HS-27A (cell line): Measurements from ENCODE around the gene C10orf90.

Source experiments
- DNase-seq: peaks from one replicate; pipeline ENCODE4 v3.0.0-alpha.2; 2012; ENCODE audit warnings: low read depth, missing footprints

The C10orf90 gene

GRCh38 chr10:126538439-126539135 lies 131.9 kb downstream of the C10orf90 start:
- DNase-seq: no peak

DNA sequence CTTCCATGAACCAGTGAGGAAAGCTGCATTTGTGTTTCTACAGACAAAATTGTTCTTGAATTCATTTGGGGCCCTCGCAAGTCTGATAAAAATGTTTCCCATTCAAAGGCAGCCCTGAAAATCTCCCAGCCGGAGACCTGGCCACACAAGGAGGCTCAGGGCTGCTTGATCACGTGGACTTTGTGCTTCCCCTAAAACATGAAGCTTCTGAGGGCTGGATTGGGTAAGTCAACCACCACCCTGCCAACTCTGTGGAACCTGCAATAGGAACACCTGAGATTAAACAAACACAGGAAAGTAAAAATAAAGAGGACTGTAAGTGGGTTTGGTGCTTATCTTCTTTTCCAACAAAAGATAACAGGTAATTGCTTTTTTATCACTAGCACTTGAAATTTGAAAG lies 133.8 kb downstream of the C10orf90 start:
- DNase-seq: no peak

DNA sequence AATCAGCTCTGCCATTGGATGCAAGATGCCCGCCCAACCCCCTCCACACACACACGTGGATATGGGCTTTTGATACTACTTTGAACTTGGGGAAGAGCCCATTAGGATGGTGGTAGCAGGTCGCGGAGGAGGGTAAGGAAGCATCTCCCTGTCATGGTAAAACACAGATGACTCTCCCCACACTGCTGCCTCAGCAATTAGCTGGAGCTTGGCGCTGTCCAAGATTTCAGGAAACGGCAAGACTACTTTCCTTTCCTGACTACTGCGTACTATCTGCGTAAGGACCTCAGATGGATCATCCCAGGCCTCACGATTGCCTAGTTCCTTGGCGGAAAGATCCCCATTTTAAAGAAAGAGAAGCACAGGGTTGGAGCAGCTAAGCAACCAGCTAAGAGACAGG lies 134.3 kb downstream of the C10orf90 start:
- no peak for DNase-seq

GRCh38 chr10:126533644-126534043 lies 136.8 kb downstream of the C10orf90 start:
- no peak for DNase-seq

- DNase-seq: no peak
Measured at GRCh38 chr10:126528315-126528835, 142.1 kb downstream of the C10orf90 start.

DNA sequence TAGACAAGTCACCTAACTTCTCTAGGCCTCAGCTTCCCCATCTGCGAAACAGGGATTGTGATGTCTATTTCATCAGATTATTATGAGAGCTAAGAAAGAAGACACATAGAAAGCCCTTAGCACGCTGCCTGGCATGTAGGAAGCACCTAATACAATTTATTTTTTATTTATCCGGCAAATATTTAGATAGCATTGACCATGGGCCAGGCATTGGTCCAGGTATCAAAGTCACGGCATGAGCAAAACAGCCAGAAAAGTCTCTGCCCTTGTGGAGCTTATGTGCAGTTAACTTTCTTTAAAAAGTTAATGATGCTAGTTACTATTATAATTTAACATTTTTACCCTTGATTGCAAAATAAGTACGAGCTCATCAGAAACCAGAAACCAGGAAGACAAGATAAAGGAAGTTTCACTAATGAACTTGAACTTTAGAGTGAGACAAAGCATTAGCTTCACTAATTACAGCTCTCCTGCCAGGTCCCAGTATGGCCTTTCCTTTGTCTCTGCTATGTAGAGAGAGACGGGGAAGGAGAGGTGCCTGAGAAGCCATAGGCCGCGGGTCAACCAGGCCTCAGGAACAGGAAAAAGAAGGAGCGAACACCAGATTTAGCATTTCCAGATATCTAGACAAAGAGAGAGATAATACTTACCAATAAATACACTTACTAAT lies 142.7 kb downstream of the C10orf90 start:
- no peak for DNase-seq

DNA sequence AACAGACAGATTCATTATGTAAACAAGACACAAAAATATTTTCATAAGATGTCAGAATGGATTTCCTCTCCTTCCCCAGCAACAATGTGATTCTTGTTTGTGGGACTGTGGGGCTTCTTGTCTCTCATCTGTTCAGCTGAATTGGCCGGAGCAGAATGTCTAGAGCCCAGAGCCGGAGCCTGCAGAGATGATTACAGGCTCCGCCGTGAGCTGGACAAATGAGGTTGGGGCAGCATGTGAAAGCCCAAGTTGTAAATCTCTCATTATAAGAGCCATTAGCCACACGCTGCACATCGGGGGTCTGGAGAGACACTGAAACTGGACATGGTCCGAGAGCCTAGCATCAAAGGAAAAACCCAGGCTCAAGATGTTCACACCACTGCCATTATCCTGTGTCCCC lies 145.2 kb downstream of the C10orf90 start:
- no peak for DNase-seq

DNA sequence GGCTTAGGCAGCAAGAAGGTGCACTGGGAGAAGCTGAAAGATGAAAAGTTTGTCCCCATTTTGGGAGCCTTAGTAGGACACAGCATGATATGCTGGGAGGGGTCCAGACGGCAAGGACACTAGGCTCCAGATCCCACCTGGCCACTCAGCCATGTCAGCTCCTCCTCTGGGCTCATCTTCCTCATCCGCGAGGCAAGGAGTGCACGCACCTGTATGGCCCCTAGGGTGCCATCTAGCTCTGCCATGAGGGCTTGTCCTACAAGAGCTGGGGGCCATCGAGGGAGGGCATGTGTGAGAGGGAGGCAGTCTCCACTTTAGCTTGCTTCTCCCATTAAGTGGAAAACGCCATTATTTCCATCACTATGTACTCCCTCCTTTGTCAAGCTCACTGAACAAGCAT lies 146.0 kb downstream of the C10orf90 start:
- no peak for DNase-seq

DNA sequence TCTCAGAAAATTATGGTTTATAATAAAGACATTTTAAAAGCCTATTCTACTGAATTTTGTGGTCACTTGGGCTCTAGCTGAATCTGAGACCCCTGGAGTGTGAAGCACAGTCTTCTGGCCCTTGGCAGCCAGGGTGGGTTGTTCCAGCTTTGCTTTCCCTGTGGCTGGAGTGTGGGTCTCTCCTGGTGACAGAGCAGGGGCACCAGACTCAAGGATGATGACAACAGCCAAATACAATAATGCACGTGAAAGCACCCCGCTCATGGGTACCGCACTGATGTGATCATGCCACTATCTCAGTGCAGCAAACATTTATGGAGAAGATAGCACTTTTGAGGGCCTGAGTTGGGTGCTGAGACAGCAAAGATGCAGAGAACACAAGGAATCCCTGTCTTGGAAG lies 147.4 kb downstream of the C10orf90 start:
- DNase-seq: no peak

DNA sequence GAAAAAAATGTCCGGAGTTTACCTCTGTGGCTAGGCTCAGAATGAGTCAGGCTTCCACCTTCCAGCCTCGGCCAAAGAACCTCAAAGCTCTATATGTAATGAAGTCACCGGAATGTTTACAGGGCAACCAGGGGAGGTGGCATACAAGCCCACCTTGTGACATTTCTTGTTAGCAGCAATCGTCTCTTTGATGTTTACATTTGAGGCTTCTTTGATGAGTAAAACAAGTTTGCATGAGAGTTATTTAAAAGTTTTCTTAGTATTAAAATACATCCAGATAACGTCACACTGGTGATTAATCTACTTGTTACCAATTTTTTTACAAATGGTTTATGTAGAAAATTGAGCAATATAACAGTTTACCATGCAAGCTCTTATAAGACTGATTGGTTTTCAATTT lies 149.1 kb downstream of the C10orf90 start:
- DNase-seq: no peak

GRCh38 chr10:126520751-126521317 lies 149.7 kb downstream of the C10orf90 start:
- DNase-seq: no peak

GRCh38 chr10:126519992-126520391 lies 150.5 kb downstream of the C10orf90 start:
- no peak for DNase-seq

DNA sequence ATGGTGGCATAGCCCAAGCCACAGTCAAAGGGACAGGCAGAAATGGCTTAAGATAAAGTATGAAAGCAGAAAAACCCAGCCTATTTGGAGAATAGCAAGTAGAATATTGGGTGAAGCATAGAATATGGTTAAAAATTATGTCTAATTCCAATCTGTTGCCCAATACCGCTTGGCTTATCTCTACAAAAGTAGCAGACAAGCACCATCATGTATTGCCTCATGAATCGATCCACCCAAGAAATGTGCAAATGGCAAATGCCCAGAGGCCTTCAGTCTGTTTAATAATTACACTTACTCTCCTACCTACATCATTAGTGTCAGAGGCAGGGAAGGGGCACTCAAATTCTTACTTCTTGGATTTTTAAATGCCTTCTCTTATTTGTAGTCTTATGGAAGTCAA lies 151.3 kb downstream of the C10orf90 start:
- DNase-seq: no peak

DNA sequence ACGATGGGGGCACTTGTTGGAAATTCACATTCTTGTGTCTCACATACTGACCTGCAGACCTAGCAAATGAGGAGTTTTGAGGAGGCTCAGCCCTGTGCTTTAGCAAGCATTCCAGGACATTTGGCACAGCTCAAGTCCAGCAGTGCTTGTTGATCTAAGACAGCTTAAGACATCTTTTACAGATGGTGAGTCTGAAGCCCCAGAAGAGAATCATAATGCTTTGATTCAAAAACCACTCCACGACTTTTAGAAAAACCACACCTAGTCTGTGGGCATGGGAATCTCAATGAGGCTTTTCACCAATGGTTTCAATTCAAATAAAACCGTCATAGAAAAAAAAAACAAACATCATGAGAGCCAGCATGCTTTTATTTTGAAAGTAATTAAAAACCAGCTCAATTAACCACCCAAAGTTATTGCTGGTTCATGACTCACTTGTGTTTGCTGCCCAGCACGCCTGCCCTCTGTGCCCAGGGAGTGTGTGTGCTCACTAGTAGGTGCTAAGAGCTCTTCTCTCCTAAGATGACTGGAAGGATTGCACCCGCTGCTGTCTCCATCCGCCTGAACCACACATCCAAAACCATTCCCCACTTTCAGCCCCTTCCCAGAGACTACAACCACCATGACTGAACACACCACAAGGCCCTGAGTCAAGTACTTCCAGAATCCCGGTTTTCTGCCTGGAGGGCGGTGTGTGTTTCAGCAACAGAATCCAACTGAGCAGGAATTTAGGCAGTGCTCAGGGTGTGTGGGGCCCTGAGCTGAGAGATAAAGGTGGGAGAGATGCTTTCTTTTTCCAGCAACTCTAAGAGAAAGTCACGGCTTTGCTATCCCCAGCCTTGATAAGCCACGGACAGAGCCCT lies 152.0 kb downstream of the C10orf90 start:
- no peak for DNase-seq

DNA sequence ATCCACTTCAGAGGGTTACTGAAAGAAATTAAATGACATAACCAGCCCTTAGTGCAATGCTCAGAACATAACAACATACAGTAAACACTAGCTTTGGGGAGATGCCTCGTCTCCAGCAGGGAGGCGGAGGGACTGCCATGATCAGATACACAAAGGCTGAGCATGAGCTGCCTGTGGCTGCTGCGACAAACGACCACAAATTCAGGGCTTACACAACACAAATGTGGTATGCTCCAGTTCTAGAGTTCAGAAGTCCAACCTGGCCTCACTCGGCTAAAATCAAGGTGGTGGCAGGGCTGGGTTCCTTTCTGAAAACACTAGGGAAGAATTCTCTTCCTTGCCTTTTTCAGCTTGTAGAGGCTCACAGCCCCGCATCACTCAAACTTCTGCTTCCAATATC lies 154.0 kb downstream of the C10orf90 start:
- DNase-seq: no peak

DNA sequence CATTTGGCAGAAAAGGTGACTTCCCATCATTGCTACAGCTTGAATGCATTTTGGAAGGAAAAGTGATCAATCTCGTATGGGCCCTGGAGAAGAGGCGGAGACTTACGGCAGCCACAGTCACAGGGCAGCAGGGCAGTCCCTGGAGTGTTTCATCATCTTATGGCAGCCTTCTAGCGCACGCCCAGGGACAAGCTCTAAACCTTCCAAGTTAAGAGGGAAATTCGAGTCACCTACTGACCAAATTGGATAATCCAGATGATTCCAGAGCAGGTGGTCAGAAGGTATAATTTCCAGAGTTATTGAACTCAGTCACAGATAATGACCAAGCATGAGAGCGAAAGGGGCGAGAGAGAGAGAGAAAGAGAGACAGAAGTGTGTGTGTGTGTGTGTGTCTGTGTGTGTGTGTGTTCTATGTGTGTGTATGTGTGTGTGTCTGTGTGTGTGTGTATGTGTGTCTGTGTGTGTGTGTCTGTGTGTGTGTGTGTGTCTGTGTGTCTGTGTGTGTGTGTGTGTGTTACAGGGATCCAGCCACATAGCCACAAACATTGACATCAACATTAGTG lies 158.5 kb downstream of the C10orf90 start:
- no peak for DNase-seq

- no peak for DNase-seq
Measured at GRCh38 chr10:126509182-126509581, 161.3 kb downstream of the C10orf90 start.

DNA sequence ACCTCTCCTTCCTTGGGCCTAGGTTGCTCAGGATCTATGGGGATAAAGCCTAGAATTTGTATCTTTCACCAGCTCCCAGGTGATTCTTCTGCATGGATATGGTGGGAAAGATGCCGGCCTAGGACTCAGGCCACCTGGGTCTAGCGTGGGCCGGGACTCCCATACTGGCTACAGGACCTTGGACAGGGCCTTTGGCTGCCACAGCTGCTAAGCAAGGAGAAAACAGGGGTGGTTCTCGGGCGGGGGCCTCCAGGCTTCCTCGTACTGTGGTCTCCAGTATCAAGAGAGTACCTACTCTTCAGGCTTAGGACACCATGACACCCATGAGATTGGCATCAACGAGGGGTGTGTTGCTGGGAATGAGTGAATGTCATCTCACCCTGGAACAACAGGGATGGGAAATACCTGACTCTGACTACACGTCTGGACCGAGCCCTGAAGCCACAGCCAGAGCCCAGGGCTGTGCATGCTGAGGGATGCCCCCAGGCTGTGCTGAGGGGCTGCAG lies 161.9 kb downstream of the C10orf90 start:
- DNase-seq: no peak

GRCh38 chr10:126504761-126505112 lies 165.8 kb downstream of the C10orf90 start:
- no peak for DNase-seq

GRCh38 chr10:126504063-126504760 lies 166.3 kb downstream of the C10orf90 start:
- peak; percentile 22 for DNase-seq

- DNase-seq: no peak
Measured at GRCh38 chr10:126503392-126504062, 167.0 kb downstream of the C10orf90 start.
